CD4-positive, alpha-beta T cell treated with Interleukin-15 for 4 hours (primary cell): ENCODE data around the gene MYH10.

Experiments used
- DNase-seq: peaks from one replicate; pipeline ENCODE4 v3.0.0-alpha.2; 2020; ENCODE audit warnings: low spot score

Gene MYH10

GRCh38 chr17:8444494-8444893, 186.0 kb downstream of the MYH10 start:
- no peak for DNase-seq

DNA sequence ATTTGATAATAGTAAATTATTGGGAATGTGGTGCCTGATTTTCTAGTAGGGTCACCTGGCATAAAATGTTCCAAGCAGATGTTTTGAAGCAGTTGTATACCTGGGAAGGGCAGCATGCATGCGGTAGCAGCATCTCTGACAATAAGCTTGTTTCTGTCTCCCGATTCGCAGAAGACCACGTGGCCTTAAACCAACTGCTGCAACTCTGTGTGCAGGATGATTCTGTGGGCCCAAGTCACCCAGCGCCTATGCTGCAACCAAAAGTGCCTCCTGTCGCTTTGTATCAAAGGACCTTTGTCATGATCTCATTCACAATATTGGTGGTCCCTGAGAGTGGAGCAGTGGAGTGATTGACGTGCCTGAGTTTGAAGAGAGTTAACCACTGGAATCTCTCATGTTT, 186.8 kb downstream of the MYH10 start:
- no peak for DNase-seq

DNA sequence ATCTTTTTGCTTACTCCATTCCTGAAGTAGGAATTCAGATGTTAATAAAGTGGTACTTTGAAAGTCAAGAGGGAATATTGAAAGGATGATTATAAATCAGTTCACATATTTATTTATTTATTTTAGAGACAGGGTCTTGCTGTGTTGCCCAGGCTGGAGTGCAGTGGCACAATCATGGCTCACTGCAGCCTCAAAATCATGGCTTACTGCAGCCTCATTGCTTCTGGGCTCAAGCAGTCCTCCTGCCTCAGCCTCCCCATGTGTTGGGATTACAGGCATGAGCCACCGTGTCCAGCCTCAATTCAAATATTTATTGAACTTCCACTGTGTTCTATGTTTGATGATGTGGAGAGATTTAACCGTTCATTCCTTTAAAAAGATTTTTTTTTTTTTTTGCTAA, 188.2 kb downstream of the MYH10 start:
- no peak for DNase-seq

GRCh38 chr17:8441690-8442089, 188.8 kb downstream of the MYH10 start:
- DNase-seq, result no peak

DNA sequence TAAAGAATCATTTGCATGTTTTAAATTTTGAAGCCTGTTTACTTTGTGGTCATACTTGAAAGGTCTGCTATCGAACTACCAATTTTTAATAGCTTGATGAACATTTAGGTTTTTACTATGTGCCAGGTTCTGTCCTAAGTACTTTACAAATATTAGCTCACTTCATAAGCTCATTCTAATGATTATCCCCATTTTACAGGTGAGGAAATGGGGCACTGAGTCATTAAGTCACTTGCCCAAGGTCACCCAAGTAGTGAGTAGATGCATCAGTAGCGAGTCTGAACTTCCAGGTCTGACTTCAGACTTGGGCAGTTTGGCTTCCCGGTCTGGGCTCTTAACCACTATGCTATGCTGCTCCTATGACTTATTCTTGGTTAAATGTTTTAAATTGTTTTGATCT, 190.8 kb downstream of the MYH10 start:
- DNase-seq, result no peak

DNA sequence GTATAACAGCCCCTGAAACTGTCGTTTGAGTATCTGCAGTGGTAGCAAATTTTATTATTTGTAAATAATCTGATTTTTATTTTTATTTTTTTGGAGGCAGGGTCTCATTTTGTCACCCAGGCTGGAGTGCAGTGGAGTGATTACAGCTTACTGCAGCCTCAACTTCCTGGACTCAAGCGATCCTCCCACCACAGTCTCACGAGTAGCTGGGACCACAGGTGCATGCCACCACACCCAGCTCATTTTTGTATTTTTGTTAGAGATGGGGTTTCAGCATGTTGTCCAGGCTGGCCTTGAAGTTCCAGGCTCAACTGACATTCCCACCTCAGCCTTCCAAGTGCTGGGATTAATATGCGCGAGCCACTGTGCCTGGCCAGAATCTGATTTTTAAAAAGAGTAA, 192.1 kb downstream of the MYH10 start:
- no peak for DNase-seq

- no peak for DNase-seq
These were observed 193.7 kb downstream of the MYH10 start for GRCh38 chr17:8436844-8437171.

DNA sequence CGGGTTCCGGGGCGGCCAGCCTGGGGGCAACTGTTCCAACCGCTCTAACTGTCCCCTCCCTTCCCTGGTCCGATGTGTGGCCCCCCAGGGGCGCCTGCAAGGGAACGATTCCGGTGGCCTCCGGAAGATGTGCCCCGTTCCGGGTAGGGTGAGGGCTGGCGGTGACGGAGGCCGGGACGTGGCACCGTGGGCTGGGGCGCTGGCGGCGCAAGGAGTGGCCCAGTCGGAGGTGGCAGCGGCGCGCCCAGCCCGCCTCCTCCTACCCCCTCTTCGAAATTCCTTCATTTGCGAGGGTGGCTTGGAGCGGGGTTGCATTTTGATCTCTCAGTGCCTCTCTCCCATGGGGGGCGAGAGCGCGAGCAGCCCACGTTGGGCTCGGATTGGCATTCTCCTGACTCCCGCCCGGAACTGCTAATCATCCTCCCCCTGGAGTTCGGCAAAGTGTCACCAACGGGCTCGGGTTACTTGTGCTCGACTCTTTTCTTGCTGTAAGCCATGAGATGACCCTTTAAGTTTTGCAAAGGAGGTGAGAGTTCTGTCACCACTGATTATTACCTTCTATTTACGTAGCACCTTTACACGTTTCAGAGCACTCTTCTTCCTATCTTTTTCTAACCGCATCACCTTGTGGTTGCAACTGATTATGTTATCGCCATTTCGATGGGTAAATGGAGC, 194.2 kb downstream of the MYH10 start:
- DNase-seq, result peak; percentile 47

DNA sequence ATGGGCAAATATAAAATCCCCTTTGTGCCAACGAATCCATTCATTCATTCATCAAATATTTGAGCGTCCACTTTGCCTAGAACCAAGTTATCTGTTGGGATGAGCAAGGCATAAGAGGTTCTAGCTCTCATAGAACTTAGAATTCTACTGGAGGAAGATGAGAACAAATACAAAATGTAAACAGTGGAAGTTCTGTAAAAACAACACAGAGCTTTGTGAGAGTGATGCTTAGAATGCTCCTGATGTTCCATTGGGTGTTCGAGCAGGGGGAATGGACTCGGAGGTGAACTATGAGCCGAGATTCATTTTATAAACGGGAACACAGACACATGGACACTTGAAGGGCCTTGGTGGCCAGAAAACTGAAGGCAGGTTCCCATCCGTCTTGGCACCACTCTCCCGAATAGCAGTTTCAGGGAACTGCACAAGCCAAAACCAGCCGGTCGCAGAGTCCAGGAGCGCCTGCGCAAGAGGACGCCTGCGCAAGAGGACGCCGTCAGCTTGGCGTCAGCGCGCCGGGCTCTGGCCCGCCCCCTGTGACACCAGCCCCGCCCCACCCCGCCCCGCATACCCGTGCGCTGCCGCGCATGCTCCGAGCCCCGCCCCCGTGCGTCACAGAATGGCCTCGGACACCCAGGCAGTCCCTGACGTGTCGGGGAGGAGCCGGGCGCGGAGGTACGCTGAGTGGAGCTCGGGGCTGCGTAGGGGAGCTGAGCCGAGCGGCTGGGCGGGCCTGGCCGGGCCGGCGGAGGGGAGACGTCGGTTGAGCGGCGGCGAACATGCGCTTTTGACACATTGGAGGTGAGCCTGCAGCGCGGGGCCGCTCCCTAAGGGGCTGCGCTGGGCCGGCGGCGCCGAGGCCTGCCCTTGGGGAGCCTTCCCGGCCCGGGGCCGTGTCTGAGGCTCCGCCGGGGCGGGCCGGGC, 195.0 kb downstream of the MYH10 start, which contains the start of gene NDEL1:
Gene NDEL1, plus strand, starts transcription at position 640 of the 924 bp plus-strand sequence. CDS start 8,388 bp downstream, outside the sequence.
- DNase-seq, result peak; percentile 98

- DNase-seq, result no peak
These were observed 199.6 kb downstream of the MYH10 start for GRCh38 chr17:8430966-8431365.

DNA sequence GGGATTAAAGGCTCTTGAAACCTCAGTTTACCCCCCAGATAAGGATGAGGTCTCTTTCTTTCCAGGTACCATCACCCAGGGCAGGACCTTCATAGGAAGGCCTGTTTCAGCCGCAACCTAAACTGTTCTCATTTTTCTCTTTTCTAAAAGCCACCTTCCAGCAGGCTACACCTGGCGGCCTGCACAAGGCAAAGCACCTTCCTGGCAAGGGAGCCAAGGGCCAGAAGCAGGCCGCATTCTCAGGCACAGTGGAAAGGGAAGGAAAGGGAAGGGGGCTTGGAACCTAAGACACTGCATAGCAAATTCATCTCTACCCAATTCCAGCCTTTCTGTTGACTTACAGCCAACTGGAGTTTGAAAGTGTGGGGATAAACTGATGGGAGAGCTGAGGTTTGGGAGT, 203.7 kb downstream of the MYH10 start:
- DNase-seq, result no peak

DNA sequence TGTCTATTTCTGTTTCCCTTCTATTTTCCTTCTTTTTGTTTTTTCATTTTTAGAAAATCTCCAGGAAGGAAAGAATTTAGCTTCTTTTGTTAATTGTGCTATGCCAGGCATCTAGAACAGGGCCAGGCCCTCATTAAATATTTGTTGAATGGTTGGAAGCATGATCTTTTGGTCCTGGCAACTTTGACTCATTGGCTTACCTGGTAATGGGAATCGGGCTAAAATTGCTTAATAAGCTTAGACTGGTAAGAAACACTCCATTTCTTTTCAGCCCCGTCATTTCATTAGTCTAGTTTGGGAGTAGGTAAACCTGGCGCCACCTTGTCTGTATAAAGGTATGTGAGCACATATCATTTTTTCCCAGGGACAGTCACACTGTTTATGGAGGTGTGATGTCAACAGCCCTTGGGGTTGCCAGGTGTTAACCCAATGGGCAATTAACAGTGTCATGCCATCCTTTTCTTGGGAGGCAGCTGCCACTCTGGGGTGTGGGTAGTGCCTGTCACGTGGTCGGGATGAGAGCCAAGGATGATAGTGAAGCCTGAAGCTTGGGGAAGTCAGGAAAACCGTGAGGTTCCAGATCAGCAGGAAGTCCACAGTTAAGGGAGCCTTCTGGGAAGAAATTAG, 204.3 kb downstream of the MYH10 start:
- DNase-seq, result no peak
